ENCODE results near the gene LRRC1. TPM values are rescaled to one million over a fixed set of nuclear protein-coding genes. Genes with fewer than 3 reads are reported as not detected.

LRRC1 gene
- total and polyA plus RNA-seq, 2 of the 13 experiments (the other 11 are each of a cell fraction or from before 2014, with no cell fraction given) = 15.6 to 27.7 TPM

GRCh38 chr6:53850527-53850926, 55.7 kb downstream of the LRRC1 start (continued):
- TF ChIP-seq ZBTB49 (CRISPR knock-in tag; IDR thresholded peaks at IDR 0.05; ENCODE audit: borderline replicate concordance) (no peak), ZBTB37 (CRISPR knock-in tag; IDR thresholded peaks at IDR 0.05) (no peak), MED8 (CRISPR knock-in tag; IDR thresholded peaks at IDR 0.05; ENCODE audit: insufficient replicate concordance) (no peak), RAD51 (IDR thresholded peaks at IDR 0.05; ENCODE audit: borderline replicate concordance) (no peak), ARNT2 (CRISPR knock-in tag; IDR thresholded peaks at IDR 0.05; ENCODE audit: low read depth) (no peak)

- no peaks in the 10 kb centered on the region for H3K27me3 ChIP-seq (ENCODE audit: control insufficient read depth in 1 of 2, insufficient read depth in 2 of 2, low read length in 2 of 2)
- H2AFZ ChIP-seq (ENCODE audit: low read length) = no peak overlapping the region
- CTCF ChIA-PET (ENCODE audit: low intra/inter-chr PET ratio, low total read pairs) = no interaction called here
- H3K9ac ChIP-seq (ENCODE audit: insufficient read depth, low read depth, low read length) = no peak overlapping the region
- H3K9me3 ChIP-seq (ENCODE audit: low read length) = no peaks in the 10 kb centered on the region
- H4K20me1 ChIP-seq (ENCODE audit: insufficient read depth, low read length) = no peaks in the 10 kb centered on the region
- H3K4me3 ChIP-seq (replicated peaks in 1 of 3; ENCODE audit: insufficient read depth in 1 of 3, low read depth in 2 of 3, low read length in 3 of 3) = no peak overlapping the region
- H3K4me1 ChIP-seq (ENCODE audit: insufficient read depth, low read length) = peaks cover 52% of the 10 kb centered on the region
- no peak overlapping the region for H3K27ac ChIP-seq (ENCODE audit: extremely low read length, insufficient read depth, low read length)
- intact Hi-C loops (cut with micrococcal nuclease; ENCODE audit: unreplicated experiment) = no loop called here
- H3K36me3 ChIP-seq (replicated peaks in 1 of 2; ENCODE audit: control insufficient read depth in 1 of 2, insufficient read depth in 2 of 2, low read length in 2 of 2) = no peaks in the 10 kb centered on the region; a peak in 1 of 5 replicates
- H3K4me2 ChIP-seq (ENCODE audit: low read depth, low read length) = no peak overlapping the region
- no peak for ATAC-seq
- DNase-seq (ENCODE audit: low spot score) = no peak
- peaks cover 34% of the 10 kb centered on the region for H3K79me2 ChIP-seq (ENCODE audit: insufficient read depth, low read length)
- 95% methylated on average over 2 of the region's 2 CpGs for WGBS (ENCODE audit: low lambda C conversion rate)
- FAIRE-seq = no peak
- POLR2A ChIA-PET = interaction anchor here (2.9 kb wide), 1 partner anchor 58 kb away, joined by 12 read pairs; the partner anchor contains the start of gene LRRC1
- in situ Hi-C loops (cut with HindIII; ENCODE audit: extremely low pct_ligation_motif_present, low pct_unique_long_range_greater_than_20kb) = no loop called here
- BruUV-seq (replicated peaks) = no TSS peak
- TF ChIP-seq FIP1L1 (IDR thresholded peaks at IDR 0.05; ENCODE audit: borderline replicate concordance, insufficient read depth, low read depth, low read length) = no peak
- no peak for TF ChIP-seq ZNF10 (CRISPR knock-in tag; IDR thresholded peaks at IDR 0.05; ENCODE audit: borderline replicate concordance, low read depth)
- TF ChIP-seq ZNF546 (CRISPR knock-in tag; conservative IDR thresholded peaks at IDR 0.05) = no peak
- no peak for TF ChIP-seq MAFK (conservative IDR thresholded peaks at IDR 0.05 in 1 of 2, IDR thresholded peaks at IDR 0.05 in 1 of 2; ENCODE audit: low read length in 2 of 2)
- TF ChIP-seq FOXC1 (CRISPR knock-in tag; IDR thresholded peaks at IDR 0.05; ENCODE audit: borderline replicate concordance) = no peak
- TF ChIP-seq ZXDC (CRISPR knock-in tag; IDR thresholded peaks at IDR 0.05) = no peak
- TF ChIP-seq ZNF276 (CRISPR knock-in tag; IDR thresholded peaks at IDR 0.05; ENCODE audit: low read depth) = no peak
- TF ChIP-seq NFKBIZ (CRISPR knock-in tag; IDR thresholded peaks at IDR 0.05) = no peak
- TF ChIP-seq NPAS2 (CRISPR knock-in tag; IDR thresholded peaks at IDR 0.05; ENCODE audit: borderline replicate concordance) = no peak
- no peak for TF ChIP-seq FOXA3 (CRISPR knock-in tag; IDR thresholded peaks at IDR 0.05)
Observed at GRCh38 chr6:53851561-53851960, 56.8 kb downstream of the LRRC1 start.

All from HepG2 (cell line).